ENCODE results near the gene SRCIN1. TPM values are rescaled to one million over a fixed set of nuclear protein-coding genes. Genes with fewer than 3 reads are reported as not detected.

Gene SRCIN1
- polyA plus RNA-seq, 1 donor = 1.2 TPM

- DNase-seq = no peak
Measured at GRCh38 chr17:38599398-38599856, 6.3 kb downstream of the SRCIN1 start.

GRCh38 chr17:38598995-38599394, 6.8 kb downstream of the SRCIN1 start:
- DNase-seq = no peak

DNA sequence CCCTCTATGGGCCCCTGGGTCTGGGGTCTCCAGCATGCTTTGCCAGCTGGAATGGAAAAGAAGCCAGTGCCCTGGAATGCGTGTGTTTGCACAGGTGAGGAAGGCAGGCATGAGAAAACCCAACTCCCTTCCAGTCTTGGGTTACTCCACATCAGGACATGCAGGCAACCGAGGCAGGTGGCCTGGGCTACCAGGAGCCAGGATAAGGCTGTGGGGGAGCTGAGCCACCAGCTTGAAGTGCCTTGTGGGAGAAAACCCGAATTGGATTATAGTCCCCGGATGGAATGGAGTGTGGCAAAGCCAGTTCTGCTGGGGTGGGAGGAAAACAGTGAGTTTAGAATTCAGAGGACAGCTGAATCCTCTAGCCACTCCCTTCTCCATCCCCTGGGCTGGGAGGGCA, 7.2 kb downstream of the SRCIN1 start:
- DNase-seq = no peak

DNA sequence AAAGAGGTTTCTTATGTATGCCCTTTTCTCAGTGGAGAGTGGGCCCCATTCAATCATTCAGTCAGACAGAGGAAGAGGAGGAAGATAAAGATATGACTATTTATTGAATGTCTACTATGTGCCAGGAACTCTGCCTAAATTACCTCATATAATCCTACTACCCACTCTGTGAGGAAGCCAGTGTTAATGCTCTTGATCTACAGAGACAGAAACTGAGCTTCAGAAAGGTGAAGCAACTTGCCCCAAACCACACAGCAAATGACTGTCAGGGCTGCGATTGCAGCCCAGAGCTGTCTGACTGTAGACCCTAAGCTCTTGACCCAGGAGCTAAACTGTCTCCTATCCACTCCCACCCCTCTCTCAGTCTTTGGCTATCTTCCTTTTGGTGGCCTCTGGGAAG, 8.4 kb downstream of the SRCIN1 start:
- no peak for DNase-seq

DNA sequence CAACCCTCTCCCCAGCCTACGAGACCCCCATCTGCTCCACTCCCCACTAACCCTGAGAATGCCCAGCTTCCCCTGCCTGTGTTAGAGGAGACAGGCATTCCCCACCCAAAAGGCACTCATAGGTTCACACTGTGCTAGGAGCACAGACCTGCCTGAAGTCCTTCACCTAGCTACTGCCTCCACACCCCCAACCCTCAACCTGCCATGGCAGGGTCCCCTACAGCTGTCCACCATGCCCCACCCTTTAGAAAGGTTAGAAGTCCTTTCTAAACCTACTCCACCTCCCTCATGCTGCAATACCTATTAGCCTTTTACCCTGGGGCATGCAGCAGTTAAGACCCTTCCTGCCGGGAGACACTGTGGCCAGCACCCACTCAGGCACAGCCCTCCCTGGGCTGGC, 9.1 kb downstream of the SRCIN1 start:
- DNase-seq = no peak

- DNase-seq = no peak
Measured at GRCh38 chr17:38595892-38596291, 9.9 kb downstream of the SRCIN1 start.

DNA sequence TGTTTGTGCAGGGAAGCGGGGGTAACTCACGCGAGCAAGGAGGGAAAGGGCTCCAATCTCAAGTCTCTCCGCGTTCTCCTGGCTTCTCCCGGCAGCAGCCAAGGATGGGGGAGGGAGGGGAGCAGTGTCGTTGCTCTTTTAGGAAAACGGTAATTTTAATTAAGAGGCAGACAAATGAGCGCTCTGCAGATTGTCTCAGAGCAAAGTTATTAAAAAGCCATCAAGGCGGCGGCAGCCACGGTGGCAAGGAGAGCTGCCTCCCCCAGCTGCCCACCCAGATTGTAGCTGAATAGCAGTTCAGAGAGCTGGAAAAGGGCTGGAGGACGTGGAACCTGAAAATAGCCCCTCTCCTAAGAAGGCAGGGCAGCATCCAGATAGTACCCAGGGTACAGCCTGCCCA, 11.6 kb downstream of the SRCIN1 start:
- DNase-seq = no peak

DNA sequence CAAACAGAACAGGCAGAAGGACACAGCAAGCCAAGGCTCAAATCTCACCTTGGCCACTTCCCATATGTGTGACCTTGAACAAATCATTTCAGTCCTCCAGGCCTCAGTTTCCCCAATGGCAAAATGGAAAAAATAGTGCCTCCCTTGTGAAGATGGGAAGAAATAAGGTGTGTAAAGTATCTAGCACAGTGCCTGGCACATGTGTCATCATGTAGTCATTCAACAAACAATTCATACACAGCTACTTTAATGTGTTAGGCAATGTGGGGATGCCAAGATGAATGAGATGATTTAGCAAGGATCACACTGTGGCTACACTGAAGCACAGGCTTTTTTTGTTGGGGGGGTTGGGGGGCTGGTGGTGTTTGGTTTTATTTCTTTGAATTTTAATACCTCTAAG, 13.3 kb downstream of the SRCIN1 start:
- DNase-seq = no peak

DNA sequence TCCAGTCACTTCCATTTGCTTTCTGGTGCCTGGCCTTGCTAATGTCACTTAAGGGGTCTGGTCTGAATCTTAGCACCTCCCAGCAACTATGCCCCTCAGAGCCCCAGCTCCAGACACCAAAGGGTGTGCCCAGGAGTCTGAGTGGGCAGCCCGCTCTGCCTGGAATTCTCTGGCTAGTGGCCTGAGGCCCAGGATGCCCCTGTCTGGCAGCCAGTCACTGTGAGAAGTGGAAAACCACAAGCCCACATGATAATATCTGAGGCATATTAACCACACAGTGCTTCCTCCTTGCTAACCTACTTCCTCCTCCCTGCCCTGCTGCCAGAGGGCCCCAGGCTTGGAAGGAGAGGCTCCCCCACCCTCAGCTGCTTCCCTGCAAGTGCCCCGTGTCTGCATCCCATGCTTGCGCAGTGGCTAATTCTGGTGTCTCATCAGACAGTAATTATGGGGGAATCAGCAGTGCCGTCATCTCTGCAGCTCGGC, 14.0 kb downstream of the SRCIN1 start:
- DNase-seq = no peak

DNA sequence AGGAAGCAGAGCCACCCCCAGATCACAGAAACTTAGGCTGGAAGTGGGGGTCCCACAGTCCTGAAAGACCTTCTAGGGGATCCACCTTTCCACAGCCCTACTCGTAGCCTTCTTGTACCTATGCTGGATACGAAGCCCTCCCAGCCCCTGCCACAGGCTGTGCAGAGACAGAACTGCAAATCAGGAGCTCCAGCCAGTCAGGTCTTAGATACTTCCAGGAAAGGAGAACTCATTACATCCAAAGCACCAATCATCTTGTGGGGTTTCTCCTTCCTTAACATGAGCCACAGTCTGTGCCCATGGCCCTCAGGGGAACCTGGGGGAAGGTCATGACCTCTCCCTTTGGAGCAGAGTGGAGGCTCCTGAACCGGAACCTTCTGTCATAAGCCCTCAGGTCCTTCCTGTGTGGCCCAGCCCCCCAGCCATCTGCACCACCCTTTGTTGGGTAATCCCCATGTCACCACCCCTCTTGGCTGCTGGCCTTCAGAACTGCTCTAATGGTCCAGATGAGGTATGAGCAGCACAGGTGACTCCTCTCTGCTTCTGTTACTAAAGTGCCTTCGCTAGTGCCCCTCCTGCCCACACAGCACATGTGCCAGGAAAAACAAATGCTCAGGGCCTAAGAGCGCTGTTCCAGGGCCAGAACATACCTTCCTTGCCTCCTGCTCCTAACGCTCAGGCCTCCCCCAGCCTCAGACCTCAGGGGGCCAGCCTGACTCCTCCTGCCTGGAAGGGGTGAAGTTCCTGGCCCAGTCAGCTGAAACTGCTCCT, 14.6 kb downstream of the SRCIN1 start:
- DNase-seq = no peak

- no peak for DNase-seq
Measured at GRCh38 chr17:38589462-38590114, 16.2 kb downstream of the SRCIN1 start.

DNA sequence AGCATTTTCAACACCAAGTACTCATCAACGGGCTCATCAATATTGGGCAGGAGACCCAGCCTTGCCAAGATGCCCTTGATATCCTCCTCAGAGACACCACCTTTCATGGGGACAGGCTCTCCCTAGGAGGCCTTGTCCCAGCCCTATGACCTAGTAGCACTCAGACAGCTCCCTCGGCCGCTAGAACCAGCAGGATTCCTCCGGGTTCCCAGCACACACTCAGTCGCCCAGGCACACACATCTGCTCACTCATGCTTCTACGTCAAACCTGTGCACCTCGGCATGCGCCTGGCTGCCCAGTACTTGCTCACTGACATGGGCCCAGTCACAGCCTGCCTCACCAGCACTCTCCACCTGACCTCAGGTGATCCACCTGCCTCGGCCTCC, 17.0 kb downstream of the SRCIN1 start:
- DNase-seq = no peak

GRCh38 chr17:38587947-38588787, 17.6 kb downstream of the SRCIN1 start:
- no peak for DNase-seq

GRCh38 chr17:38587203-38587602, 18.5 kb downstream of the SRCIN1 start:
- DNase-seq = no peak

DNA sequence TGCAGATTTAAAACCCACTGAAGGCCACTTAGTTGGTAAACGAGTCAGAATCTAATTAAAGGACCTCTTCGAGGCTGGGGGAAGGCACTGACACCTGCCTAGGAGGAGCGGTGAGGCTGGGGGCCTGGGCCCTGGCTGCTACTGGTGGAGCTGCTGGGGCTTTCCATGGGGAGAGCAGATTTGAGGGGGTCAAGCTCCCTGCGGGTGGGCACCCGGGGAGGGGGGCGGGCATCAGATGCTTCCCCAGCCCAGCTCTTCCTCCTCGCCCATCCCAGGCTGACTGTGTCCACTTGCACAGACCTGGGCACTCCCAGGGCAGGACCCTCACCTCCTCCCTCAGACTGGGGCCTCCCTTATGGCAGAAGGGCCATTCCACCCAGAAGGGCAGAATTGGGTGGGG, 19.0 kb downstream of the SRCIN1 start:
- DNase-seq = no peak

DNA sequence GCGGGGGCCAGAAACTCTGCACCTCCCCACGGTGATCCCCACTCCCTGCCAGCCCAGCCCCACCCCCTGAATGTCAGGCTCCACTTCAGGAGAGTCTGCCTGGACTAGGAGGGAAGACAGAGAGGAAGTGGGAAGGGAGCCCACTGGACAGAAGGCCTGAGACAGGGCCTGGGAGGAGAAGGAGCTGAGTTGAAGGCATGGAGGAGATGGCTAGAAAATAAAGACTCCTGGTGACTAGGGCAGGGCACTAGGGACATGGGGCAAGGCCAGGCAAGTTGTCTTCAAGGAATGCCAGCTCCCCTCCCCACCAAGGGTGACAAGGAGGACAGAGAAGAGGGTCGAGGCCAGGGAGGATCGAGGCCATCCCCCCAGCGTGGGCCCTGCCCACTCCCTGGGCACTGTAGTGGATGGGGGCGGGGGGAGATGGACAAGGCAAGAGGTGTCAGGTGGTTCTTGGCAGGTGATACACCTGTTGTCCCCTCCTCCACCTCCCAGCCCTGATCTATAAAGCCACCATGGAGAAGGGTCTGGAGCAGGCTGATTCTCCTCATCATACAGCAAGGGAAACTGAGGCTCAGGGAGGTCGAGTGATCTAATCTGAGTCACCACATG, 19.7 kb downstream of the SRCIN1 start:
- no peak for DNase-seq

DNA sequence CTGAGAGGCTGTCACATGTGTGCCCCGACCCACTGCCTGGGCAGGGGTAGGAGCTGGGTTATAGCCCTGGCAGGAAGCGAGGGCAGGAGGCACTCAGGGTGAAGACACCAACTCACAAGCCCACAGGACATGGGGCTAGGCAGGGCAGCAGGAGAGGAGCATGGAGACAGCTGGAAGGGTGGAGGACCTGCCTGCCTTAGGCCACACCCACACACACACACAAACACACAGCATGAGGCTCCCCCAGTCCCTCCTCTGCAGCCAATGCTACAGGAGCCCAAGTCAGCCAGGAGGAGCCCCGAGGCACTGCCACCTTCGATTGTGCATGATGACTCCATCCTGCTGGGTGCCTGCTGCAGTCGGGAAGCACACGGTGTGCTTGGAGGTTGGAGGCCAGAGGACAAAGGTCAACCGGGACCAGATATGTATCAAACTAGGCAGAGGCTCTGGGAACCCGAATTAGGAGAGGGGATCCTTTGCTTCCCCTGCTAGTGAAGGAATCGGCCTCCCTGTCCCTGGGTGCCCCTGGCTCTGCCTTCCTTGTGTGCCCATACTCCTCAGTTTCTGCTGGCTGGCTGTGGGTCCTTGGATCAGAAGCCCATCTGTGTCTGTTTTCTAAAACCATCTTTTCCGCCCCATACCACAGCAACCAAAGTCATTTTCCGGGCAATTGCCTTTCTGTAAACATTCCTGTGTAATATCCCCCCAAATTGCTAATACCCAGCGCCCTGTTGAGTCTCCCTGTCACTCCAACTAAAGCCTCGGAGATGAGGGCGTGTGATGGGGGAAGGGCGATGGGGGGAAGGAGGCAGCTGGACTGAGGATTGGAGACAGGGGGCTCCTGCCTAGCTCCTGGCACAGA, 20.5 kb downstream of the SRCIN1 start:
- DNase-seq = no peak

DNA sequence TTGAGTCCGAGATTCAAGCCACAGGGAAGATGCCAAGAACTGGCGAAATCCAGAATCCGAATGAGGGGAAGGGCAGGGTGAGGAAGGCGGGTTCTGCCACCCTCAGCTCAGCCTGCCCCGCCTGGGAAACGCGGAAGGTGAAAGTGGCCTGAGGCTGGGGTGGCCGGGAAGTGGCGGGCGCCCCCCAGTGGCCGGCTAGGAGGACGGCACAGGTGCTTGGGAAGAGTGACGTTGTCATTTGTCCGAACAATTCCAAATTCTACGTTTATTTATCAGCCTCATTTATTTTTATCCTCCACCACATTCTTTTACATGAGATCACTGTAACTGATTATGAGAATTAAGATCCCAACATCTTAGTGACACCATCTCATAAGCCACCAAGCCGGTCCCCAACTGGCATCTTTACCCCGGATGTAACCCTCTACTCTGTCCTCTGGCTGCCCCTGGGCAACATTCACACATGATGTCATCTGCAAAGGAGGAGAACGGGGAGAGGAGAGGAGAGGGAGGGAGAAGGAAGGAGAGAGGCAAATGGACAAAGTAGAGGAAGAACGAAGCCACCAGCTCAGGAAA, 21.3 kb downstream of the SRCIN1 start:
- no peak for DNase-seq

- DNase-seq = no peak
Measured at GRCh38 chr17:38583828-38584349, 21.9 kb downstream of the SRCIN1 start.

- DNase-seq = no peak
Measured at GRCh38 chr17:38583176-38583575, 22.6 kb downstream of the SRCIN1 start.

GRCh38 chr17:38582069-38582468, 23.7 kb downstream of the SRCIN1 start:
- no peak for DNase-seq

All from hindlimb muscle (tissue), 1 donor.